ENCODE results near the gene CAMKK2. TPM values are rescaled to one million over a fixed set of nuclear protein-coding genes. Genes with fewer than 3 reads are reported as not detected.

Gene CAMKK2
- total RNA-seq, 1 experiment from 2014 or later, result 26.7 TPM

DNA sequence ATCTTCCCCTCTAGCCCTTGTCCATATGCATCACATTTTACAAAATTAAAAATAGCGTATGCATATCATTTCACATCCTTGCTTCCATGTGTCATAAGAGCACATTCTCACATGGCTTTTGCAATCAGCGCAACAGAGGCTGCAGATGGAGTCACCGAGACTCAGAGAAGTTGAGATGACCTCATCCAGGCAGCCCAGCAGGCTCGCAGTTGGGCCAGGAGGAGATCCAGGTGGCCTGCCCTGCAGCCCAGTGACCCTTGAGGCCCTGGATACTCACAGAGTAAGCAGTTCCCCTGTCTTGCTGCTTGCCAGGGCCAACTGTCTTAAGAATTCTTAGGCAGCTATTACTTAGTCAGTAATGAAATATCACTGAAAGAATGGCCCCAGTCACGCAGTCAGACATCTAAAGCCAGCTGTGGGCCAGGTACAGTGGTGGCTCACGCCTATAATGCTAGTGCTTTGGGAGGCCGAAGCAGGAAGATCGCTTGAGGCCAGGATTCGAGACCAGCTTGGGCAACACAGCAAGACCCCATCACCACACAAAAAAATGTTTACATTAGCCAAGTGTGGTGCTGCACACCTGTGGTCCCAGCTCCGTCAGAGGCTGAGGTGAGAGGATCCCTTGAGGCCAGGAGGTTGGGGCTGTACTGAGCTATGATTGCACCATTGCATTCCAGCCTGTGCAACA, 9.1 kb downstream of the CAMKK2 start:
- Histone ChIP-seq H2AFZ (no peak overlapping the region), H3K27ac (no peak overlapping the region), H4K20me1 (ENCODE audit: insufficient read depth) (no peaks in the 10 kb centered on the region), H3K4me3 (no peak overlapping the region), H3K9me3 (ENCODE audit: insufficient read depth, low read depth) (no peaks in the 10 kb centered on the region), H3K36me3 (ENCODE audit: low read depth) (no peaks in the 10 kb centered on the region), H3F3A (ENCODE audit: insufficient read depth, low read depth) (peaks cover 5% of the 10 kb centered on the region; the same call in 1 of the 2 replicates), H3K4me1 (replicated peaks; ENCODE audit: insufficient read depth) (no peaks in the 10 kb centered on the region), H3K4me2 (no peak overlapping the region), H3K9me2 (ENCODE audit: insufficient read depth) (no peaks in the 10 kb centered on the region), H3K79me2 (ENCODE audit: low read depth) (peaks cover under 1% of the 10 kb centered on the region; the same call in 1 of the 2 replicates), H3K27me3 (ENCODE audit: insufficient read depth, low read depth) (no peaks in the 10 kb centered on the region)
- no peak for TF ChIP-seq EZH2 (IDR thresholded peaks at IDR 0.05; ENCODE audit: low read depth)
- TF ChIP-seq, protein P1, sequence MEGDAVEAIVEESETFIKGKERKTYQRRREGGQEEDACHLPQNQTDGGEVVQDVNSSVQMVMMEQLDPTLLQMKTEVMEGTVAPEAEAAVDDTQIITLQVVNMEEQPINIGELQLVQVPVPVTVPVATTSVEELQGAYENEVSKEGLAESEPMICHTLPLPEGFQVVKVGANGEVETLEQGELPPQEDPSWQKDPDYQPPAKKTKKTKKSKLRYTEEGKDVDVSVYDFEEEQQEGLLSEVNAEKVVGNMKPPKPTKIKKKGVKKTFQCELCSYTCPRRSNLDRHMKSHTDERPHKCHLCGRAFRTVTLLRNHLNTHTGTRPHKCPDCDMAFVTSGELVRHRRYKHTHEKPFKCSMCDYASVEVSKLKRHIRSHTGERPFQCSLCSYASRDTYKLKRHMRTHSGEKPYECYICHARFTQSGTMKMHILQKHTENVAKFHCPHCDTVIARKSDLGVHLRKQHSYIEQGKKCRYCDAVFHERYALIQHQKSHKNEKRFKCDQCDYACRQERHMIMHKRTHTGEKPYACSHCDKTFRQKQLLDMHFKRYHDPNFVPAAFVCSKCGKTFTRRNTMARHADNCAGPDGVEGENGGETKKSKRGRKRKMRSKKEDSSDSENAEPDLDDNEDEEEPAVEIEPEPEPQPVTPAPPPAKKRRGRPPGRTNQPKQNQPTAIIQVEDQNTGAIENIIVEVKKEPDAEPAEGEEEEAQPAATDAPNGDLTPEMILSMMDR (conservative IDR thresholded peaks at IDR 0.05), result no peak
- ChIA-PET CTCF (no interaction called here), POLR2A (ENCODE audit: unreplicated experiment) (no interaction called here)
- BruUV-seq (replicated peaks), result no TSS peak
- intact Hi-C loops (cut with micrococcal nuclease; ENCODE audit: unreplicated experiment), result no loop called here
- no peak for DNase-seq

GRCh38 chr12:121285856-121286255, 10.7 kb downstream of the CAMKK2 start:
- ChIA-PET POLR2A (ENCODE audit: unreplicated experiment) (no interaction called here), CTCF (no interaction called here)
- no peak overlapping the region for H3K27ac ChIP-seq
- TF ChIP-seq, protein P1 (conservative IDR thresholded peaks at IDR 0.05), result no peak
- TF ChIP-seq EZH2 (IDR thresholded peaks at IDR 0.05; ENCODE audit: low read depth), result no peak
- intact Hi-C loops (cut with micrococcal nuclease; ENCODE audit: unreplicated experiment), result no loop called here
- no peaks in the 10 kb centered on the region for H4K20me1 ChIP-seq (ENCODE audit: insufficient read depth)
- H3K79me2 ChIP-seq (ENCODE audit: low read depth), result no peaks in the 10 kb centered on the region
- BruUV-seq (replicated peaks), result no TSS peak
- H2AFZ ChIP-seq, result no peak overlapping the region
- no peaks in the 10 kb centered on the region for H3K4me1 ChIP-seq (replicated peaks; ENCODE audit: insufficient read depth)
- H3K9me2 ChIP-seq (ENCODE audit: insufficient read depth), result no peaks in the 10 kb centered on the region
- no peaks in the 10 kb centered on the region for H3K36me3 ChIP-seq (ENCODE audit: low read depth)
- no peak overlapping the region for H3K4me3 ChIP-seq
- H3K9me3 ChIP-seq (ENCODE audit: insufficient read depth, low read depth), result no peaks in the 10 kb centered on the region
- peaks cover 5% of the 10 kb centered on the region; the same call in 1 of the 2 replicates for H3F3A ChIP-seq (ENCODE audit: insufficient read depth, low read depth)
- H3K4me2 ChIP-seq, result no peak overlapping the region
- H3K27me3 ChIP-seq (ENCODE audit: insufficient read depth, low read depth), result no peaks in the 10 kb centered on the region
- DNase-seq, result no peak

DNA sequence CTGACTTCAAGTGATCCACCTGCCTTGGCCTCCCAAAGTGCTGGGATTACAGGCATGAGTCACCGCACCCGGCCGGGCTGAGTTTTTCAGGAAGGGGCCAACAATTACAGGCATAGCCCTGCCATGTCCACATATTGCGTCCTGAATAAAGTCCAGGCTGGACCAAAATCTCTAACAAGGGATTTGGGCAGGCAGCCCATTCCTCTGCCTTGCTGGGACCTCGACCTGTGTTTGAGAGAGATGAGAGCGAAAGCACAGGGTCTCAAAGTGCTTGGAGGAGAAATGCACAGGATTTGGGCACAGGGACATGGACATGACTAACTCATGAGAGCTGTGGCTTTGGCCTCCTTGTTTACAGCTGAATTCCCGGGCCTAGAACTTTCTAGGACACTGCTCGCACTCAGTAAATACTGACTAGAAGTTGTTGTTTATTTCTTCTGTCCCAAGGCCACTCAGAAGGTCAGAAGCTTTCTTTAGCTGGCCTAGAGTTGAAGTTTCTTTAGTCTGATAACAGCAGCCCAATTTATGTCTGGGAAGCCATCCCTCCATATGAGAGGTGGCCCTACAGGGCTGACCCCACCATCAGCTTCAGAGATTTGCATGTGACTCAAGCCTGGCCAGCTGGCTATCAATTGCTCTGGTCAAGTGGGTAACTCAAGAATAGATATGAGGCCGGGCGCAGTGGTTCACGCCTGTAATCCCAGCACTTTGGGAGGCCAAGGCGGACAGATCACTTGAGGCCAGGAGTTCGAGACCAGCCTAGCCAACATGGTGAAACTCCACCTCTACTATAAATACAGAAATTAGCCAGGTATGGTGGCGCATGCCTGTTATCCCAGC, 11.7 kb downstream of the CAMKK2 start:
- intact Hi-C loops (cut with micrococcal nuclease; ENCODE audit: unreplicated experiment), result no loop called here
- Histone ChIP-seq H3K36me3 (ENCODE audit: low read depth) (no peaks in the 10 kb centered on the region), H3K27me3 (ENCODE audit: insufficient read depth, low read depth) (no peaks in the 10 kb centered on the region), H3K27ac (no peak overlapping the region), H3K79me2 (ENCODE audit: low read depth) (no peaks in the 10 kb centered on the region), H3K9me3 (ENCODE audit: insufficient read depth, low read depth) (no peaks in the 10 kb centered on the region), H3K4me3 (no peak overlapping the region), H3K9me2 (ENCODE audit: insufficient read depth) (no peaks in the 10 kb centered on the region), H3K4me2 (no peak overlapping the region), H3K4me1 (replicated peaks; ENCODE audit: insufficient read depth) (no peaks in the 10 kb centered on the region), H3F3A (ENCODE audit: insufficient read depth, low read depth) (peaks cover 3% of the 10 kb centered on the region; the same call in 1 of the 2 replicates), H2AFZ (no peak overlapping the region), H4K20me1 (ENCODE audit: insufficient read depth) (no peaks in the 10 kb centered on the region)
- no TSS peak for BruUV-seq (replicated peaks)
- POLR2A ChIA-PET (ENCODE audit: unreplicated experiment), result no interaction called here
- CTCF ChIA-PET, result no interaction called here
- no peak for TF ChIP-seq EZH2 (IDR thresholded peaks at IDR 0.05; ENCODE audit: low read depth)
- TF ChIP-seq, protein P1 (conservative IDR thresholded peaks at IDR 0.05), result no peak
- DNase-seq, result no peak

All from PC-9 (cell line).